GM21381 (cell line): ENCODE data around the gene TPD52L2.
"Not testable (repeated sequence)": the region's sequence is repeated elsewhere in the genome, so short reads cannot be mapped to it uniquely, and the experiment has no call there.

Experiments
- ATAC-seq: cut with Tn5 transposase; IDR thresholded peaks from one replicate; pipeline ENCODE4 v1.9.1; 2021; ENCODE audit warnings: mild to moderate bottlenecking, moderate library complexity; ENCODE audit not compliant: unreplicated experiment

Gene TPD52L2

GRCh38 chr20:63878899-63879663 lies 14.0 kb downstream of the TPD52L2 start:
- ATAC-seq, result no peak

- not testable (repeated sequence) for ATAC-seq
These were observed 15.8 kb downstream of the TPD52L2 start for GRCh38 chr20:63880901-63881300.

- ATAC-seq, result no peak
These were observed 16.6 kb downstream of the TPD52L2 start for GRCh38 chr20:63881451-63882226.

- no peak for ATAC-seq
These were observed 17.5 kb downstream of the TPD52L2 start for GRCh38 chr20:63882257-63883200.

- ATAC-seq, result no peak
These were observed 18.1 kb downstream of the TPD52L2 start for GRCh38 chr20:63883201-63883593.

- no peak for ATAC-seq
These were observed 19.6 kb downstream of the TPD52L2 start for GRCh38 chr20:63884506-63885263.

- no peak for ATAC-seq
These were observed 20.4 kb downstream of the TPD52L2 start for GRCh38 chr20:63885264-63886053.

GRCh38 chr20:63886054-63886419 lies 21.0 kb downstream of the TPD52L2 start:
- ATAC-seq, result no peak

GRCh38 chr20:63886921-63887320 lies 21.9 kb downstream of the TPD52L2 start:
- ATAC-seq, result no peak

GRCh38 chr20:63889241-63890200 lies 24.5 kb downstream of the TPD52L2 start:
- ATAC-seq, result no peak

- no peak for ATAC-seq
These were observed 25.1 kb downstream of the TPD52L2 start for GRCh38 chr20:63890201-63890576.

GRCh38 chr20:63890616-63891015 lies 25.5 kb downstream of the TPD52L2 start:
- ATAC-seq, result no peak

- no peak for ATAC-seq
These were observed 26.3 kb downstream of the TPD52L2 start for GRCh38 chr20:63891061-63892002.

- no peak for ATAC-seq
These were observed 27.3 kb downstream of the TPD52L2 start for GRCh38 chr20:63892402-63892801.

- no peak for ATAC-seq
These were observed 28.9 kb downstream of the TPD52L2 start for GRCh38 chr20:63893999-63894357.

GRCh38 chr20:63894358-63895201 lies 29.5 kb downstream of the TPD52L2 start, which contains the start of gene DNAJC5:
Gene DNAJC5 (plus strand): TSS chr20:63895126. CDS start chr20:63928346, 33,220 bp downstream.
- ATAC-seq, result peak; percentile 71
